ENCODE data around the gene GPX4.
"Not testable (repeated sequence)": the region's sequence is repeated elsewhere in the genome, so short reads cannot be mapped to it uniquely, and the experiment has no call there.

Gene GPX4

DNA sequence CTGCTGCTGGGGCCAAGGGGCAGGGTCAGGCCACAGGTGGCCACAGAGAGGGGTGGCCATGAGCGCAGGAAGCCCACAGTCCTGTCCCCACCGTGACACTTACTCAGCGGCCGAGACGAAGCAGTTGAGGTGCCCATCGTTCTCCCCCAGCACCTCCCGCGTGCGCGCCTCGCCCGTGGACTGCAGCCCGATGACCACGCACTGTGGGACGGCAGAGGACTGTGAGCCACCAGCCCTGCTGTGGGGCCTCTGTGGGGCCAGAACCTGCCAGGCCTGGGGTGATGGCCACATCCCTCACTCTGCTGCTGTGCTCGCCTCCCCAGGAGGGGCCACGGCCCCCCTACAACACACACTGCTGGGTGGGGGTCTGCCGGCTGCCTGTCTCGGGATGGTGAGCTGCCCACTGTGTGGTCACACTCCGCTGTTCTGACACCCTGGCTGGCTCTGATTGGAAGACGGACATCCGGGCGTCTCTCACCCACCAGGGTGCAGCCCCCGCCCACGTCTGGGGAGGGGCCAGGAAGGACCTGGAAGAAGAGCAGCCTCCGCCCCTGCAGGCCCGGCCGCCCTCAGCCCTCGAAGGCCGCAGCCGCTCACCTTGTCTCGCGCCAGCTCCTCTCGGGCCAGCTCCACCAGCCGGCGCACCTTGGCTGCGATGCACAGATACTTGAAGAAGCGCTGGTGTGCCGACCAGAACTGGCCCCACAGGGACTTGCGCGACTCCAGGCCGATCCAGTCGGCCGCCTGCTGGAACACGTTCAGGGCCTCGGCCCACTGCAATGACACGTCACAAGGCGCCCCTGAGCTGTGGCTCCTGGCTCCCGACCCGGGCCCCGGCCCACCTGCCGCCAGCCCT is 13.2 kb downstream of the GPX4 start:
- no peak for DNase-seq

DNA sequence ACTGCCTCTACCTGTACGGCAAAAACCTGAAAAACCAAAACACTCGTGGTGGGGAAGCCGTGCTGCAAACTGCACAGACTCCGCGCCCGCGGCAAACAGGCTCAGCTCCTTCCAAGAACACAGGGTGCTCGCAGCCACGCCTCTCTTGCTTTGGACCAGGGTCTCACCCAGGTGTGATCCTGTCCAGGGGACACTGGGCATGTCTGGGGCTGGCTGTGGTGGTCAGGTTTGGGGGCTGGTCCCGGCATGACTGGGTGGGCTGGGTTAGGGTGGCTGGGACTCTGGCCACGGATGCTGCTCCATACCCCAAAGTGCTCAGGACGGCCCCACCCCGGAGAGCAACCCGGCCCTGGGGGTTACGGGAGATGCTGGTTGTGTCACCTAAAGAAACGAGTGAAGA is 13.9 kb downstream of the GPX4 start:
- no peak for DNase-seq

DNA sequence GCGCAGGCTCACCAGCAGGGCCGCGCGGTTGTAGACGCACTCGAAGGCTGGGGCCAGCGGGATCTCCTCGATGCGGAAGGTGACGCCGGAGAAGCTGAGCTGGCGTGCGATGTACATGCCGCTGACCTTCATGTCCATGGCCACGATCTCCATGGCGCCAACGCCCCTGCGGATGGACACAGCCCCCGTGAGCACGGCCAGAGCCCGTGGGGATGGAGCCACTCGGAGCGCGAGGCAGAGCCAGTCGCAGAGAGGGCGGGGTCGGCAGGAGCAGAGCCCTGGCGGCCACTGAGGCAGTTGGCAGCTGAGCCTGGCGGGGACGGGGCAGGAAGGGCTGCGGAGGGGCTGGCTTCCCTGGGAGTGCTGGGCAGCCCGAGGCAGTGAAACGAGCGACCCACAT is 15.2 kb downstream of the GPX4 start:
- no peak for DNase-seq

DNA sequence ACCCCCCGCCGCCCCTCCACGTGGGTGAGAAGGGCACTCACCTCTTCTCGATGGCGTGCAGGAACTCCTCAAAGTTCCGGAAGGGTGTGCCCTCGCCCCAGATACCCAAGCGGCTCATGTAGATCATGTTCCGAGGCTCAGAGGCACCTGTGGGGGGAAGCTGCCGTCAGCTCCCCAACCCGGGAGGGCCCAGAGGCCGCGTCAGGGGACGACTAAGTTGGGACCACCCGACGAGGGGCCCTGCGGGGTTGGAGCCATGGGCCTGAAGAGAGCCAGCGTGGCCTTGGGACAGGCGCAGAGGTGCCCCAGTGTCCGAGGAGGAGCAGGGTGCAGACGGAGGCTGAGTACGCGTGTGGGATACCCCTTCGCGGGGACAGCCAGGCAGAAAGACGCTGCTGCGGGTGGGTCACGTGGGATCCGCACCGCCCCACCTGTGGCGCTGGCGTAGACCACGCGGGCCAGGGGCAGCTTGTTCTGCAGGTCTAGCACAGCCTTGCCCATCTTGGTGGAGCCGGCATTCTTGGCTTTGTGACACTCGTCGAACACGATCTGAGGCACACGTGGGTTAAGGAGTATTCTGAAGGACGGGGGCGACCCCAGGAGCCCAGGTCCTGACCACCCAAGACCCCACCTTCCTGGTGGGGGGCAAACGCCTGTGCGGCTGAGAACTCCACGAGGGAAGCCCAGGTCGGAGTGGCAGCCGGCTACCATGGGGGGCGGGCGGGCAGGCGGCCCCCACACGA is 15.9 kb downstream of the GPX4 start:
- DNase-seq: no peak

DNA sequence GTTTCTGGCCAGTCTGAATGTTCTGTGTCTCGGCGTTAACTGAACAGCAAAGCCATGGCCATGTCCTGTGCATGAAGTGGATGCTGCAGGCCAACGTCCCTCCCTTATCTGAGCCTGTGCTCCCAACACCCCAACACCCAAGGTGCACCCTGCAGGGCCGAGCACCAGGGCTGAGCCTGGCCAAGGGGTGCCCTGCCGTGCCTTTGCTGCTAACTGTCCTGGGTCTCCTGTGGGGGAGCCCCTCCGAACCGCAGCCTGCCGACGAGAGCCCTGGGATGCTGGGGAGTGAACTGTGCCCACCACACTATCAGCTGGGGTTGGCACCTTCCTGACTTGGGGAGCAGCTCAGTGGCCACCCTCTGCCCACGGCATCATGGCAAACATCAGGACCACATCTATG is 17.6 kb downstream of the GPX4 start:
- no peak for DNase-seq

DNA sequence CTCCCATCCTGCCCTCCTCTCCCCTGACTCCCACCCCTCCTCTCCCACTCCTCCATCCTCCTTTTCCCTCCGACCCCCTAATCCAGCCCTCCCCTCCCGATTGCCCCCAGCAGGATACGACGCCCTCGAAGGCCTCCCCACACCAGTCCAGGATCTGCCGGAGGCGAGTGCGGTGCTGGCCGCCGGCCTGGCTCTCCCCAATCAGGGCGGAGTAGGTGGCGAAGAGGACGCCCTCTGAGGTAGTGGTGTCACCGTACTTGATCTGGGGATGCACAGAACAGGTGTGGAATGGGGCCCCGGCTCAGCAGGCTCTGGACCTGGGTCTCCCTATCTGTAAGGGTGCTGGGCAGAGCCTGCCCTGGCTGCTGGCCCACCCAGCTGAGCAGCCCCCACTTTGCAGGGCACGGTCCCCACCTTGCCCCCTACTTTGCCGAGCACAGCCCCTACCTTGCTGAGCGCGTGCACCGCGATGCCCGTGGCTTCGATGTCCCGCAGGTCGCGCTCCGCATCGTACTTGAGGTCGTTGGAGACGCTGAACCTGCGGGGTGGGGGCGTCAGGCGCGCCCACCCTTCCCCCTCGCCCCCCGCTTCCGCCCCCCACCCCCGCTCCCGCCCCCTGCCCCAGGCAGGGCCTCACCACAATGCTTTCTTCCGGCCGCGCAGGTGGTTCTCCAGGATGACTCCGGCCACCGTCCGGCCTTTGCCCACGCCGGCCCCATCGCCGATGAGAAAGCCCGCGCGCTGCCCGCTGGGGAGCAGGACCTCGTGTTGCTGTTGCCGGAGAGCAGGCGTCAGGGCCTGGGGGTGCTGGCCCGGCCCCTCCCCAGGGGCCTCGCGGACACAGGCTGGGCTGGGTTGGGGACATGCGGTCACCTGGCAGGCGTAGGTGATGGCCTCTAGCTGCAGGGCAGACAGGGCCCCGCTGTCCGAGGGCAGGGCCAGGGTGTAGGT is 18.5 kb downstream of the GPX4 start:
- no peak for DNase-seq

DNA sequence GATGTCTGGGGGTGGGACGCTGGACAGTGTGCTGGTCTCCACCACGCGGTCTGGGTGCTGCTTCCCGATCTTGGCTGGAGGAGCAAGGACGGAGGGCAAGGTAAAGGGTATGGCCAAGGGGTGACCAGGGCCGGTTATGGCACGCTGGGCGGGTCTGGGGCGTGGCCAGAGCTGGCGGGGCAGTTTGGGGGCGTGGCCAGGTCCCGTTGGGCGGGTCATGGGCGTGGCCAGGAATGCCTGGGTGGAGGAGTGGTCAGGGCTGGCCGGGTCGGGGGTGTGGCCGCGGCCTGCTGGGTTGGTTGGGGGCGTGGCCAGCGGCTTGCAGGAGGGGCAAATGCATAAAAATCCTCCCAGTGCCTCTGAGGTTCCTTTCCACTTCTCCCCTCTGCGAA is 19.2 kb downstream of the GPX4 start:
- no peak for DNase-seq

DNA sequence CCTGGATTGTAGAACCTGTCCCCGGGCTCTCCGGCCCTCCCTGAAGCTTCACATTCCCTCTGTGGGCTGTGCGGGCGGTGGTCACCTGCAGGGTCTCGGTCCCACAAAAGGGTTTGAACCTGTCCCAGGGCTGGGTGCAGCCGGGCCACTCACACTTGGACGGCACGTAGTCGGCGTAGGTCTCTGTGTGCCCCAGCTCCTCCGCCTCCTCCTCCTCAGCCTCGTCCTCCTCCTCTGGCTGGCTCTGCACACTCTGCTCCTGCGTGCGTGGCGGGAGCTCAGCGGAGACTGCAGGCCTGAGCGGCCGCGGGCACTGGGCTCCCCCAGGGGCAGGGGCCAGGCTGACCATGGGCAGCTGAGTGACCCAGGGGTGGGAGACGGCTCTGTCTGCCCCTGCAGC is 19.6 kb downstream of the GPX4 start:
- DNase-seq: no peak

DNA sequence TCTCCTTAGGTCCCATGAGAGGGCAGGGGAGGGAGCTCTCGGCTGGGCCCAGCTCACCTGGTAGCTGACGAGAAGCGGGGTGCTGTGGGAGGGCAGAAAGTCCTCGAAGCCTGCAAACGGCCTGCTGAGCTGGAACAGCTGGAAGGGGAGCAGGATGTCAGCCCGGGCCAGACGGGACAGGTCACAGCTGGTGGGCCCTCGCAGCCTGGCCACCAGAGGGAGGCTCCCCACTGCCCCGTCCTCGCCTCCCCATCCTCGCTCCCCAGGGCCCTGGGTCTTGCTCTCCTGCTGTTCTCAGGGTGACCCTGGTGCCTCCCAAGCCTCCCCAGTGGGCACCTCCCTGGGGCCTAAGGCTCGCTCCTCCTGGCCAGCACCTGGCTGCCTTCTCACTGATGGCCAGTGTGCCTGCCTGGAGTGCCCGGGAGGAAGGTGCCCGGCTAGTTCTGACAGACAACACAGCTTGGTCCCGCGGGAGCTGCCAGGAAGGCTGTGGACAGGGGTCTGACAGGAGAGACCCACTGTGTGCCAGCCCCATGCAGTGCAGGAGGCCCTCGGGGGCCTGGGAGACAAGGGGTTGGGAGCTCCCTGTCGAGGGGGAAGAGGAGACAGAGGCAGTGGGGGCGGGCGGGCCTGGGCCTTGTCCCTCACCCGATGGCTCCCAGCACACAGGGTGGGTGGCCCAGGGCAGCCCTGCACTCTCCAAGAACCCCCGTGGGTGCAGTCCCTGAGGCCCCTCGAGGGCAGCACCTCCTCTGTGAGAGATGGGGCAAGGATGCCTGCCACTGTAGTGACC is 20.3 kb downstream of the GPX4 start:
- DNase-seq: no peak

DNA sequence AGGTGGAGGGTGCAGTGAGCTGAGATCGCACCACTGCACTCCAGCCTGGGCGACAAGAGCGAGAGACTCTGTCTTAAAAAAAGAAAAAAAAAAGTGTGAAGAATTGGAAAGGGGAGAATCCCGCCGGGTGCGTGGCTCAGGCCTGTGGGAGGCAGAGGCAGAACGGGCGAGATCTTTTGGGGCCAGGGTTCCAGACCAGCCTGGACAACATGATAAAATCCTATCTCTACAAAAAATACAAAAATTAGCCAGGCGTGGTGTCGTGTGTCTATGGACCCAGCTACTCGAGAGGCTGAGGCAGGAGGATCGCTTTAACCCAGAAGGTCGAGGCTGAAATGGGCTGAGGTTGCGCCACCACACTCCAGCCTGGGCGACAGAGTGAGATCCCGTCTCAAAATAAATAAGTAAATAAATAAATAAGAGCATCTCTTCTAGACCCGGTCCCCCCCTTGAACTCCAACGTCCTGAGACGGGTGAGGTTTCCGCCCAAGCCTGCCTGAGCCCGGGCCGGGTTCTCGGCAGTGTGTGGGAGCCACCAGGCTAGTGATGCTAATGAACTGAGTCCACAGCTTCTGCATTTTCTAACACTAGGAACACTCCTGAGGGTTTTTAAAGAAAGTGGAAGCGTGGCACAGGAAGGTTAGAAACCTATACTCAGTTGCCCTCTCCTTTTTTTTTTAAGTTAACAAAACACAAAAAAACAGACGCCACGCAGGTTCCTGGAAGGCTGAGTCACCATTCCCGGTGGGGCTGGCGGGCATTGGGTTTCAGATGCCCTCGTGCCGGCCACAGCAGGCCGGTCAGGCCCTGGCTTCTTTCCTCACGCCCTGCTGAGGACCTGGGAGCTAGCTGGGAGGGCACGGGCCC is 22.0 kb downstream of the GPX4 start:
- no peak for DNase-seq

DNA sequence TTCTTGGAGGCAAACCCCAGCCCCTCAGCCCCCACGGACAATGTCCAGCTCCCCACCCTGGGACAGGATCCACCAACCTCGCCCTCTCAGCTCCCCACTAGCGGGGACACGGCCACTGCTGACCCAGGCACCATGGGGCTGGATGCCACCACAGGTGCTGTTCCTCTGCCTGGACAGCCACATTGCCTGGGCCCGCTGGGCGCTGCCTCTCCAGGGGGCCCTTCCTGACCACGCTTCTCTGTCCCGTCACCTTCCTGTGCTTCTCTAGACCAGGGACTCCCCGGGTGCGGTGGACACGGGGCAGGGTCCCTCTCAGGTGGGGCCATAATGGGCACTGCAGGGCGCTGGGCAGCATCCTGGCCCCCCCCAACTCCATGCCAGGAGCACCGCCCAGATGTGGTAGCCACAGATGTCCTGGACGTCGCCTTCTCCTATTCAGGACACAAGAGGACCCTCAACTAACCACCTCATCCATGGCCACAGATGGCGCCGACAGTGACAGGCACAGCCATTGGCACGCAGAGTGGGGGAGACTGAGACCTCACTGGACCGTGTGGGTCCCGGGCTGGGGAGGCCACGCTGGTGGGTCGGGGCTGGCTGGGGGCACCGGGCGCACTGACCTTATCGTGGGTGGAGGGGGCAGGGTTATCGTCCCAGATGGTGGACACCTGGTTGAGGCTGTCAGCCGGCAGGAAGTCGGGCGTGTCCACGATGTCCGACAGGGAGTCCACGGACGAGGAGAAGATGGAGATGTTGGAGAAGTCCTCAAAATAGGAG is 23.4 kb downstream of the GPX4 start:
- DNase-seq: no peak

DNA sequence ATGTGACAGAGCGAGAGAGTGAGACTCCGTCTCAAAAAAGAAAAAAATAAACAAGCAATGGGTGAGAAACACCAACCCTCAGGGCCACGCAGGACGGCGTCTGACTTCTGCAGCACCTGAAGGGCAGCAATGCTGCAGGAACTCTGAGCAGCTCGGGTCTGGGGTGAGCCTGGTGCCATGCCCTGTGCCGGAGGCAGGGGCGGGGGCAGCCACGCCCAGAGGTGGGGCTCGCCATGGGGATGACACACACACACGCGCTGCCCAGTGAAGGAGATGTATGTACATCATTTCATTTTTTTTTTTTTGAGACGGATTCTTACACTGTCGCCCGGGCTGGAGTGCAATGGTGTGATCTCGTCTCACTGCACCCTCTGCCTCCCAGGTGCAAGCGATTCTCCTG is 24.3 kb downstream of the GPX4 start:
- no peak for DNase-seq

DNA sequence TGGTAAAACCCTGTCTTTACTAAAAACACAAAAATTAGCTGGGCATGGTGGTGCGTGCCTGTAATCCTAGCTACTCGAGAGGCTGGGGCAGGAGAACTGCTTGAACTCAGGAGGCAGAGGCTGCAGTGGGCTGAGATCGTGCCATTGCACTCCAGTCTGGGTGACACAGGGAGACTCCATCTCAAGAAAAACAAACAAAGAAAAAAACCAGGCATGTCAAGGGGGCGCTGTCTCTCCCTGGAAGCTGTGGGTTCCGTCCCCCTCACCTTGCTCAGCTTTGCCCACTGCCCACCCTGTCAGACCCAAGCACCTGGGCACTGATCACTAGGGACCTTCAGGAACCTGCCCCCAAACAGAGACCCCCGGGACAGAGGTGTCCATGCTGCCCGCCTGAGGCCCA is 25.3 kb downstream of the GPX4 start:
- DNase-seq: not testable (repeated sequence)

DNA sequence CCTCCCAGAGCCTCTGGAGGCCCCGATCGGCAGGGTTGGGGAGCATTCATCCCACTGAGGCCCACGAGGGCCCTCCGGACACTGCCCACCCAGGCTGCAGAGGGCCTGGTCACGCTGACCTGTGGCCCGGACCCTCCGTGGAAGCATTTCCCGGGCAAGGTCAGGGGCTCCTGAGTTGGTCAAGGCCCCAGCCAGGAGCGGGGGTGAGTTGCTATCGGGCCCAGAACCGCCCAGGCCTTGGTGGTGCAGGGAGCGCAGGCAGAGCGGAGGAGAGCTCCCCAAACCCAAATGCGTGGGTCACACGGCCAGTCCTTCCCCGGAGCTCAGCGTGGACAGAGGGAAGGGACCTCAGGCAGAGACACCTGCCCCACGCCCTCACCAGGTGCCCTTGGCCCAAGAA is 25.7 kb downstream of the GPX4 start:
- DNase-seq: no peak

DNA sequence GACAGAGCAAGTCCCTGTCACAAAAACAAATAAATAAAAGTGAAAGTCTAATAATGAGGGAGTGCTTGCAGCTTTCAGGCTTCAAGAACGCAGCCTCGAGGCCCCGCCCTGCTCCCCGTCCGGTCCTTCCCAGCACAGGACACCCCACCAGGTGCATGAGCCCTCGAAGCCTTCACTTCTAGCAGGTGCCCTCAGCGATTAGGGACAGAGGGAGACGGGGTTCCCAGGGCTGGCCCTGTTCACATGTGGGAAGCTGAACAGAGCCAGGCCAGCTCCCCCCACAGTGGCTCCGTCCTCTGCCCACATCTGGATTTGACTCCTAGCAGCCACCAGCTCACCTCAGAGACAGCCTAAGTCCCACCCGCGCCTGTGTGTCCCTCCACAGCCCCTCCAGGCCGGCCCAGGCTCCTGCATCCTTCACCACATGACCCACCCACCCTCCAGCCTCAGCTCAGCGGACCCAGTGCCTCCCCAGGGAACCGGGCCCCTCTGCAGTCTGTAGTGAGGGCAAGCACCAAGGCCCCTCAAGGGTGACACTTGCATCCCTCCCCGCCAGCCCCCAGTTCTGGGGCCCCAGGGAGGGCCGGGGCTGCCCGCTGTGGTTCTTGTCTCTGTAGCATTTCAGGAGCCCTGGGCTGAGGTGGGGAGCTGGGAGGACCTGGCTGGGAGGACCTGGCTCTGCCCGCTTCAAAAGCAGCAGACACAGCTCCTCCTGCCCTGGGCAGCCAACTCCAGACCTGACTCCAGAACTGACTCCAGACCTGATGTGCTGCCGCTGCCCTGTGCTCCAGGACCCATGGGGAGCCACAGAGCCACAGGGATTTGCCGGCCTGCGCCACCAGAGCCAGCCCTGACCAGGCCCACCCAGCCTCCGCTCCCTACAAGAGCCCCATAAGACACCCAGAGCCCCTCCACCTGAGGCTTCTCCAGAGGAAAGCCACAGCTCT is 27.2 kb downstream of the GPX4 start:
- no peak for DNase-seq

DNA sequence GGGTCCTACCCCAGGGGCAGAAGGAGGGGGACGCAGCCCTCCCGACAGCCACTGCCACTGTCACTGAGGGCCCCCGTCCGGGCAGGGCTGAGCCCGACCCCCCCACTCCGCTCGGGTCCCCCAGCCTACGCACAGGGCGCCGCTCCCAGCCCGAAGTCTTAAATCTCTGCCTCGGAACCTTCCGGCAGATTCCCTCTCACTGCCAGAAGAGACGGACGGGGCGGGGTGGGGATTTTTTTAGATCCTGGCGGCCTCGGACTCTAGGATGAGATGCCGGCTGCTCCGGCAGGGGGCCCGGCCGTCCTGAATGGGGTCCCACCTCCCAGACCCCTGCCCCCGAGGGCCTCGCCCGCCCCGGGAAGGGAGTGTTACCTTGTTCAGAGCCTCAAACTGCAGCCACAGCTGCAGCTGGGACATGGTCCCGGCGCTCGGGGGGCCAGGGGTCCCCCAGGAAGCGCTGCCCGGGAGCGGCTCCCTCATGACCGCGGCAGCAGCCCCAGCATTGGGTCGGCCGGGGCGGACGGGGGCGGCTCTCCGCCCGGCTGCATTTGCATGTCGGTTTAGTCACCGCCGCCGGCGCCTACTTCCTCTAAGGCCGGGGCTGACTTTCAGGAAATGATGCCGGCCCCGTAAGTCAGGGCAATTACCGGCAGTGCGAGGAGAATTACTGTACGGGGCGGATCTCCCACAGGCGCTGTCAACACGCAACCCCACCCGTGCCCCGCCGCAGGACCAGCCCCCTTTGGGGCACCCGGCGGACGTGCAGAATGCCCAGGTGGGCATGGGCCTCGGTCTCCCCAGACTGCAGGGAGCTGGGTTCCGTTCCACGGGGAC is 28.1 kb downstream of the GPX4 start:
- DNase-seq: peak; percentile 5

DNA sequence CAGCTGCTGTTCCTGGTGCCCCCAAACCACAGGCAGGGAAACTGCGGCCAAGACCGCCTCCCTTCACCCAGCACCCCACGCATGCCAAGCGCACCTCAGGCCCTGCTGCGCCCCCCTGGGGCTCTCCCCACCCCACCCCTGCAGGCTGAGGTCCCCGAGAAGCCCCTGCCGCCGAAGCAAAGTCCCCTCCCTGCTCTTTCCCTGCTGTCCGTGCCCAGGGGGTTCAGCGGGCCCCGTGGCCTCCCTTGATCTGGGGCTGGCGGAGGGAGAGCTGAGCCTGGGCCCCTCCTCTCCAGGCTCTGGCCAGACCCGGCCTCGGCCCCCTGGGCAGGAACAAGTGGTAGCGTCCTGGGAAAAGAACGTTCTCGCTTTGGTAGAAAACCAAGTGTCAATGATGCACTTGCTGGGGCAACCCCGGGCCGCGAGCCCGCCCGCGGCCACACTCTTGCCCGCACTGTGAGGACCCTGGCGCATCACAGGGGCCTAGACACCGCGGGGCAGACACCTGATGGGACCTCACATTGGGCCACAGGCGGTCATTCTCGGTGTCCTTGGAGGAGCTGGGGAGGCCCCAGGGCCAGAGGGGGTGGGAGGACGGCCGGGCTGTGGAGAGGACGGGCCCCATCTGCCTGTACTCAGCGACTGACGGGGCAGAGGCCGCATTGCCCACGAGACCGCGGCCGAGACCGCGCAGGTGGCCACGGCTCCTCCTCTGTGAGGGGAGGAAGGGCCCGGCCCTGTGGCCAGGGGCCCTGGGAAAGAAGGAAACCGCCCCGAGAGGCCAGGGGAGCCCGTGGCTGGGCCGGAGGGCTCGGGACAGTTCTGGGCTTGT is 29.0 kb downstream of the GPX4 start:
- peak; percentile 1 for DNase-seq
